Fibroblast of skin of scalp (primary cell): ENCODE data around the gene TCF7L2.

Experiments
- DNase-seq: peaks from one replicate; pipeline ENCODE4 v3.0.0-alpha.2; 2013

TCF7L2 gene

DNA sequence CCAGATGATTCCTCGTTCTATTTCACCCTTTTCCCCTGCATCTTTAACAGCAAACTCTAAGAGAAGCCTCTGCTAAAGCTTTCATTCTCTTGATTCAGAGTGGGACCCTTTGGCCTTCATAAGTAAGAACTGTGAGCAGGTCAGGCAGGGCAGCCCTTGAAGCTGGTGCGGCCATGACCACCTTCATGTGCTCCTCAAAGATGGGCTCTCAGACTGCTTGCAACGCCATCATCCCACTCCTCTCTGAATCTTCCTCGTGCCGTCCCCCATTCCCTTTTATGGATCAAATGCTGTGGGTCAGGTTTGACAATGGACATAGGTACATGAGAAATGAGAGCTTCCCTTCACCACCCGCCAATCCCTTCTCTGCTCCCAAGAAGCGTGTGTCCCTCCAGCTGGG is 207.4 kb downstream of the TCF7L2 start:
- no peak for DNase-seq

DNA sequence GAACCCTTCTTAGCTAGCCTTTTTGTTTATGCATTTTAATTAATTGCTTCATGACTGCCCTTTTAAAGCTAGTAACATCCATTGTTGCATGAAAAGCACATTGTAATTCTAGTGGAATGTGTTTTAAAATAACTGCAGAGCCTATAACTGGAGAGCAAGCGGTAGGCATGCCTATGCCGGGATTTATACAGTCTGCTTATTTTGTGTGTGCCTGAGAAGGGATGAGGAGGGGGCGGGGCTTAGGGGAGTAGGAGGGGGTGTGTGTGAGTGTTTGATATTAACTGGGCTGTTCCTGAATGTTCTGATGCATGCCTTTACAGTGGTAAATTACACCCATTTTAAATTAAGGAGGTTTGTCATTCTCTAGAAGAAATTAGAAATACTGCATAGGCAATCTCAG is 208.1 kb downstream of the TCF7L2 start:
- peak; percentile 62 for DNase-seq

DNA sequence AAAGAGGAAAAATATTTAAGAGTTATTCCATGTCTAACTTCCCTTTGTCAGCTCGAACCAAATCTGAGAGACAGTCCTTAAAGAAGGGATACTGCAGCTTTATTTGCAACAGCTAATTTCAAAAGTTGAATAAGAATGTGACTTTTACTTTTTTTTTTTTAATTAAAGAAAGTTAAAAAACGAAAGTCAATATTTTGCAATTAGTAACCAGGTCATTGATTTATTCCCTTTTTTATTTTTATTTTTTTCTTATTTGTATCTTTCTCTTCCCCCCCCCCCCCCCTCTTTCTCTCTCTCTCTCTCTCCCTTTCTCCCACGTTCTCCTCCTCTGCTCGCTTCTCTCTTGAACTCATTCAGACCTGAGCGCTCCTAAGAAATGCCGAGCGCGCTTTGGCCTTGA is 209.5 kb downstream of the TCF7L2 start:
- DNase-seq: no peak

DNA sequence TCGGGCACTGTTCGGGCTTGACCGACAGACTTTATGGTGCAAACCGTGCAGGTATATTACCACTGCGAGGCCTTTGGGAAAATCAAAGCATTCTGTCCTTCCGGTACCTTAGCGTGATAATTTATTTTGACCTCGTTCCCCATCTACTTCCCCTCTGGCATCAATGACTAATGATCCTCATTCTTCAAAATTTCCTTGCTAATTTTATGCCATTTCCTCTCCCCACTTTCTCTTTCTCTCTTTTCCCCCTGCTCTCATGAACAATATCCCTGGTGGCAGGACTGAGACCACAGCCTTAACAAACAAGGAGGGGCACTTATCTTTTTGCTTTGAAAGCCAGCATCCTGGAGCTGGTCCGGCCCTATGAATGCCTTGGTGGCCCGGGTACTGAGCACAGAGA is 210.6 kb downstream of the TCF7L2 start:
- DNase-seq: no peak

DNA sequence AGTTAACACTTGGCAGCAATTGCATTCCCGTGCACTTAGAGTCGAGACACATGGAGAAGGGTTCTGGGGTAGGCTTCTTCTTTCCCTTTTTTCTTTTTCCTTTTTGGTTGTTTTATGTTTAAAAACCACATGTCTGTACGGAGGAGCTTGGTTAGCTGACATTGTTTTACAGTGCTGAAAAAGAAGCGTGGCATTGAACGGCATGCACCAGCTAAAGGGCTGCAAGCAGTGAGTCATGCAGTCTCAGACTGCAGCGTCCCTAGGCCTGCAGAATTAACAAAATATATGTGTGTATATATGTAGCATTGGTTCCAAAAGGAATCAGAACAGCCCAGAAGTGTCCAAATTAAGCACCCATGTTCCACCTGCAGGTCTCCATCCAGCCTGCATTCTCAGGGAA is 211.0 kb downstream of the TCF7L2 start:
- DNase-seq: peak; percentile 40

DNA sequence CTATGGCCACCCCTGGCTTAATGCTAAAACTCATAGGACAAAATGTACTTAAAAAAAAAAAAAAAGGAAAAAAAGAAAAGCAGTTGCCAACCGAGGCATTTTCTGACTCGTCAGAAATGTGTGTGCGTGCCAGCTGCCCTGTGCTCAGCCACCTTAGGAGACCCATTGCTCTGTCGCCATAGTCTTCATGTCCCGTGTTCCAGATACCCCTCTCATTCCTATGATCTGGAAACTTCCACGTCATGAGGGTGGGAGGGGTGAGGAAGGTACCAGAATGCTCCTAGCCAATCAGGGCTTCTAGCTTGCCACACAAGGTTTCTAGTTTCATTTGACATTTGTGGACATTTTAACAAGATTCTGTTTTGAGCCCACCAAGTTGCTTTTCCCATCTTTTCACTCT is 212.9 kb downstream of the TCF7L2 start:
- DNase-seq: no peak

DNA sequence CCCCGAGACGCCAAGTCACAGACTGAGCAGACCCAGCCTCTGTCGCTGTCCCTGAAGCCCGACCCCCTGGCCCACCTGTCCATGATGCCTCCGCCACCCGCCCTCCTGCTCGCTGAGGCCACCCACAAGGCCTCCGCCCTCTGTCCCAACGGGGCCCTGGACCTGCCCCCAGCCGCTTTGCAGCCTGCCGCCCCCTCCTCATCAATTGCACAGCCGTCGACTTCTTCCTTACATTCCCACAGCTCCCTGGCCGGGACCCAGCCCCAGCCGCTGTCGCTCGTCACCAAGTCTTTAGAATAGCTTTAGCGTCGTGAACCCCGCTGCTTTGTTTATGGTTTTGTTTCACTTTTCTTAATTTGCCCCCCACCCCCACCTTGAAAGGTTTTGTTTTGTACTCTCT is 215.6 kb downstream of the TCF7L2 start:
- no peak for DNase-seq

DNA sequence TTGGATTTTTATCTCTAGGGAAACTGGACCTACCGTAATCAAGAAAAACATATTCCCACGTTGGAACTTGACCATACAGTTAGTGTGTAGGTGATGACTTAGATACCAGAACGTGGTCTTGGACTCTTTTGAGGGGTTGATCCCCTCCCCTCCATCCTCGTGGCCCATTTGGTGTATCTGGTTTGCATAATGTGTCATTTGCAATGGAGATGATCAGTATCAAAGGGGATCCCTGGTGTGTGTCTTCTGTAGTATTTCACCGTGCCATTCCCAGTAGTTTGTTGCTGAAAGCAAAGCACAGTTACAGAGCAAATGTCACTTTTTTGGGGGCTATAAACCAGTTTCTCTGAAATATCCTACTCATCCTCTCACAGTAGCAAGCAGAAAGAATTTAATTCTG is 217.7 kb downstream of the TCF7L2 start:
- DNase-seq: no peak

DNA sequence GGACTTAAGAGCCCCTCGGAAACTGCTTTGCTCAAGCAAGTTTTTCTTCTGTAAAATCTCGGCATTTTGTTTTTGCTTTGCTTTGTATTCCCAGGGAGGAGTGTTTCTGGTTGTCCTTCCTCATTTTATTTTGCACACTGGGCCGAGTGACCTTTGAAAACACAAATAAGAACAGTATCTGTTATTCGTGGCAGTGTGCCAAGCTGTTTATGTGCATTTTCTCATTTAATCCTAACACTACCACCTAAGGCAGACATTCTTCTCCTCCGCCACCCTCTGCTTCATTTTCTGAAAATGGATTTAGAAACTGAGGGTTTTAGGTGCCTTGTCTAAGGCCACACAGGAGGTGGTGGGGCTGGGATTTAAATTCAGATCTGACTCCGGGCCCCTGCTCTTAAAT is 218.5 kb downstream of the TCF7L2 start:
- DNase-seq: no peak

DNA sequence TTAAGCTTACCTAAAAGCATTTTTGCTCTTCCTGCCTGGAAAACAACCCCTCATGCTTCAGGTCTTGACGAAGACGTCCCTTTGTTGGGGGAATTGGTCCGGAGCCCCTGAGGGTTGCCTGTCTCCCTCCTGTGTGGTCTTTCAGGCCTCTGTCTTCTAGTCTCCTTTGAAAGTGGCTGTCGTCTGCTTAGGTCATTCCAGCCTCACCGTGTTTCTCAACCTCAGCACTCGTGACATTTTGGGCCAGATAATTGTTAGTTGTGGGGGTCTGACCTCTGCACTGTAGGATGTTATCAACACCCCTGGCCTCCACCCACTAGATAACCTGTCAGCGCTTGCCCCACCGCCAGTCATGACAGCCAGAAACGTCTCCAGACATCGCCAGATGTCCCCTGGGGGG is 219.1 kb downstream of the TCF7L2 start:
- DNase-seq: no peak

DNA sequence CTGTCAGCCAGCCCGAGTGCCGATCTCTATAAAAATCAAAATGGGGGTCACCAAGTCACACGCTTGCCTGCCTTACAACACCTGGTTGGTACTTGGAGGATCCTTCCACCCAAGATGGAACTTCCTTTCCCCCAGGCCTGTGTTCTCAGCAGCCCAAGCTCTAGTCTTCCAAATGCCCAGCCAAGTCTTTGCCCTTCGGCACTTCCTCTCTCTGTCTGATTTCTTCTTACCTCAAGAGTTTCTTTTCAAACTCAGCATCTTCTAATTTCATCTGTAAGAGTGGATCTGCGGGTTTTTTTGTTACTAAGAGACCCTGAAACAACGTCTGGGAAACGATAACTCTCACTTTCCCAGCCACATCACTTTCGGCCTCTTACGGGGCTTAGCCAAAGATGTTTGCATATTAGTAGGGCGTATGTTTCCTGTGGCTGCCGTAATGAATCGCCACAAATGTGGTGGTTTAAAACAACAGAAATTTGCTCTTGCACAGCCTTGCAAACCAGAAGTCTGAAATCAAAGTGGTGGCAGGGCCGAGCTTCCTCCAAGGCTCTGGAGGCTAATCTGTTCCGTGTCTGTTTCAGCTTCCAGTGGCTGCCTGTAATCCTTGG is 219.9 kb downstream of the TCF7L2 start:
- no peak for DNase-seq

DNA sequence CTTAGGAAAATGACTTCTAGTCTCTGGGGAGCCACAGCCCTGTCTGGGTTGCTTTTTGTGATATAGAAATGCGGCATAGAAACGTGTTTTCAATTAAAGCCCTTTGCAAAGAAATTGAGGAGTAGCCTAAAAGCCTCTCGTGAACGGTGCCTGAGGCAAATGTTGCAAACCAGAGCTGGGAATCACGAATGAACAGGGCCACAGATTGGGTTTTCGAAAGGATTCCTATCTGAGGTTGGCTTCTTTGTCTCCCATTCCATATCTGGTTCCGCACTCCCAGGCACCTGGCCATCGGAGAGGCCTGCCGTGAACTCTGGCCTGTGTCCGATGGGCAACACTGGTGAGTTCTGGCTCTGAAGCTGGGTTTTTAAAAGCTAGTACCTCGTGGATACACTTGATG is 221.6 kb downstream of the TCF7L2 start:
- no peak for DNase-seq

DNA sequence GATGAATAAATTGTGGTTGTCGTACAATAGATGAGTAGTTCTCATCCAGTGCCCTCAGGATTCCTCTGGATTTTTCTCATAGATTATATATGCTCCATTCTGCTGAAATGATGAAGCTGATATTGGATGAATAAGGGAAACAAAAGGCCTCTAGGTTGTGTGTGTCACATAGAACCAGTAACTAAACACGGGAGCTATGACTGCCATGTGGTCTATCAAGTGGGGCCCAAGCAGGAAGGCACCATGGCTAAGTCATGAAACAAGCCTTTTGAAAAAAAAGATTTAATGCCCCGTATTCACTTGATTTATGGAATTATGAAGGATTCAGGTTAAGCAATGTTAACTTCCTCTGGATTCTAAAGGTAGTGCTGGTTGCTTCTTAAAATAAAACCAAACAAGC is 225.1 kb downstream of the TCF7L2 start:
- no peak for DNase-seq

DNA sequence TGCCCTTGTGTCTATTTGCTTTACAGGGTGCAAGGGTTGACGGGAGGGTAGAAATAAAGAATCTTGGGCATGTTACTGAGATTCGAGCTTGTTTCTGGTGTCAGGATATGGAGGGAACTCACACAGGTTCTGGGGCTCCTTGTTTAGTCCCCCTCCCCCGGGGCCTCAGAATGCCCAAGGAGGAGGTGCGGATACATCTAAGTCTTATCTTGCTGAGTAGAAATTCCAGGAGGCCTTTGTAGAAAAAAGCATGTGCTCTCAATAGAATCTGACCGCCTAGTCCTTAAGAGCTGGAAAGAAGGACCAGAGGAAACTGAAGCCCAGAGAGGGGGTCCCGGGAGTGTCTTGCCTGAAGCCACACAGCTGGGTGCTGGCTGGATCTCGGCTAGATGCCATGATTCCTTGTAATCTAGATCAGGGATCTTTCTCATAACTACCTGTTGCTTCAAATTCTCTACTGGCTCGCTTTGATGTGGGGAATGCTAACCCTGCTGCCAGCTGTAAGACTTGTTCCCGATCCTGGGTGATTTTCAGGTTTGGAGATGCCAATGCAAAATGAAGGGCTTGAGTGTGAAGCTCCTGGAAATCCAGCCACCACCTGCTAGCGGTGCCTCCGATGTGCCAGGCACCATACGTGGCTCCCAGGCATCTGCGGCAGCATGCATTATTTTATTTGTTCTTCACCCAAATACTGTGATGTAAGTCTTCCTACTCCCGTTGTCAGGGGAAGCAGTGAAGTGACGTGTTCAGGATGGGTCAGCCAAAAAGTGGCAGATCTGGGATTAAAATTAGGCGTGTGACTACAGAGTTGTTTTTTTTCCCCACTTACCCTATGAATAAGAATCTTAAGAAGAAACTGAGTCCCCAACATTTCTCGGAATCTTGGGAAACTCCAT is 226.0 kb downstream of the TCF7L2 start:
- no peak for DNase-seq

DNA sequence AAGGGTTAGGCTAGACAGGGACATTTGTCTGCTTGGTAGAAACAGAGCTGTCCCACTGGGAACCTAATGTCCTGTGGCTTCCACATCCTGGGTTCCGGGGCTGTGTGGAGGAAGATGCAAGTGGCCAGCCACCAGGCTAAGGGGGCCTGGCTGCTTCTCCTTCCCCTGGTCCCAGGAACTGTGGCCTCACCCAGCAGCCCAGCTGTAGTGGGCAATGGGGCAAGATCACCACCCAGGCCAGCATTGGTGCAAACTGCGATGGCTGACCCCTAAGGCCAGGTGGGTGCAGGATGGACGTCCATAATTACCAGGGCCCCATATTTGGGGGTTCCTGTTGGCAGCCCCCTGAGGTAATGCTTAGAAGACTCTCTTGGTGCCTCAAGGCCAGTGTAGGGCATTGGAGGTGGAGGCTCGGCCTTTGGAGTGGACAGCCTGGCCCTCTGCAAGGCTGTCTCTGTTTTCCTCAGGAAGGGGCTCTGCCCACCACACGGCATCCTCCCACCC is 226.7 kb downstream of the TCF7L2 start:
- no peak for DNase-seq

DNA sequence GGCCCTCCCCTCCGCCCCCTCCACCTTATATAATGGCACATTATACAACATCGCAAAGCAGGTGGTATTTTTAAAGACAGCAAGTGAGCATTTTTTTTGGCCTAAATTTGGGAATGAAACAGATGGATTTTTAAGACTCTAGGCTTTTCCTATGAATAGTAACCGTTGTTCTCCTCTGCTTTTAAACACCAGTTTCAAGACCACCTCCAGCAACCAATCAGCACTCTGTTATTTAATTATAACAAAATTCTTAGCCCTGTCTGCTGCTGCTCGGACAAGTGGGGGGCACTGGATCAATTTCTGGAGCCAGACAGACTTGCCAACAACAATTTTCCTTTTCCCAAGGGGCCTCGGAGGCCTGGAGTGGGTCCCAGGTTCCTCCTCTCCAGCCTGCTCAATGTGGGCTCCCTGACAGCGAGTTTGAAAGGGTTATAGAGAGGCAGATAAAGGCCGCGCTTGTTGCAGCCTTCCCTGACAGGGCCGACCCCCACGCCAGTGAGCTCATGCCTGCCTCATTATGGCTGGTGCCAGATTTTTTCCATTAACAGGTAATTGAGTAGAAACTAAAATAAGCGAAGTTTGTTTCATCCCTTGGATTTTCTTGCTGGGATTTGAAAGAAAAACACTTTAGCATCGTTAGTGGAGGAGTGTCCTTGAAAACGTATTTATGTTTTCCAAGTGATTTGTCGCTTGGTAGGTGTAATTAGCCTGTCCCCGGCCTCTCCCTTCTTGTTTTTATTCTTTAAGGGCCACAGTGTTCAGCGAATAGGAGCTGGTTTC is 227.3 kb downstream of the TCF7L2 start:
- DNase-seq: no peak

DNA sequence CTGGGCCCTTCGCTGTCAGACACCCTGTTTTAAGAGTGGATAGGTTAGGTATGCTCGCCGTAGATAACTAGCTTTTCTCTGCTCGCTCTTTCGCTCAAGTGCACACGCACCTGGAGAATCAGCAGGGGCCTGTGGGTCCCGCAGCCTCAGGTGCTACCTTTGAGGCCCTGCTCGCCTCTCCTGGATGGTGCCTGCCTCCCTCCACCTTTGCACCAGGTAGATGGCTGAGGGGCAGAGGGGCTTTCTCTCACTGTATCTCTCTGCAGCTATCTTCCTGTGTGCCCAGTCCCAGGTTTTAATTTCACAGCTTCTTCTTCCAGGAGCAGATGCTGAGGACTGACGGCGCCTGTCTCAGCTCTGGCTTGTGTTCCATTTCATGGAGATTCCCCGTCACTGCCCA is 227.9 kb downstream of the TCF7L2 start:
- no peak for DNase-seq

DNA sequence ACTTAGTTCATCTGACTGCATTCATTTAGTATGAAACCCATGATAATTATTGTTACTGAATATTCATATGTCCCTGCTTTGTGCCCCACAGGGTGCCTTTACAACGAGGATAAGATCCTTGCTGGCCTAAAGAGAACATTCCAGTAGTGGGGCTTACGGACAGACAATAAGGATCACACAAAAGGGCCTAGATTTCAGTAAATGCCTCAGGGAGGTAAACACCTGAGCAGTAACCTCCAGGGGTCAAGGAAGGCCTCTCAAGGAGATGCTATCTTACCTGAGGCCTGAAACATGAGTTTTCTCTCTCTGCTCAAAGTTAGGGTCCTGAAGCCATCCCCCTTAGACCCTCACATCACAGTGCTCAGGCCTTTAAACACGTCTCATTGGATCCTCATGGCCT is 228.7 kb downstream of the TCF7L2 start:
- no peak for DNase-seq

DNA sequence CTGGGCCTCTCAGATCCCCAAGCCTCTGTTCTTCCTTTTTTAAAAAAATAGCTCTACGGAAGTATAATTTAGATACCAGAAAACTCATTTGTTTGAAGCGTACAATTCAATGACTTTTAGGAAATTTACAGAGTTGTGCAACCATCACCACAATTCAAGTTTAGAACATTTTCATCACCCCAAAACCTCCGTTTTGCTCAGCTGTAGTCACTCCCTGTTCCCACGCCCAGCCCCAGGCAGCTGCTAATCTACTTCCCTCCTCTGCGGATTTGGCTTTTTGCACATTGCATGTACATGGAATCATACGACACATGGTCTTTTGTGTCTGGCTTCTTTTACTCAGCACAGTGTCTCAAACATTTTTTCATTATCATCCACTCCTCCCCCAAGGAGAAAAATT is 229.2 kb downstream of the TCF7L2 start:
- peak; percentile 27 for DNase-seq

DNA sequence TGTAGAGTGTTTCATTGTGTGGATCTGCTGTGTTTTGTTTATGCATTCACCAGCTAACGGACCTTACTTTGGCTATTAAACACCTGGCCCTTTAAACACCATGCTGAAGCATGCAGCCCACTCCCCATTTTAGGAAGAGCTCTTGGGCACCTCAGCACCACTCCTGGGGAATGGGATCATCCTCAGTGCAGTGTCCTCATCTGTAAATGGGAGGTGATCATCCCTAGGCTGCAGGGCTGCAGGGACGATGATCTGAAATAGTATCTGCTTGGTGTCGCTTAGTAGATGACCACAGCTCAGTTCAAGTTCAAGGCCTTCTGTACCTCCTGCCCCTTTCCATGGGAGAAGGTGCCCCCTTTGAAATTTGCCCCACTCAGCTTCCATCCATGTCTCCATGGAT is 229.9 kb downstream of the TCF7L2 start:
- no peak for DNase-seq

DNA sequence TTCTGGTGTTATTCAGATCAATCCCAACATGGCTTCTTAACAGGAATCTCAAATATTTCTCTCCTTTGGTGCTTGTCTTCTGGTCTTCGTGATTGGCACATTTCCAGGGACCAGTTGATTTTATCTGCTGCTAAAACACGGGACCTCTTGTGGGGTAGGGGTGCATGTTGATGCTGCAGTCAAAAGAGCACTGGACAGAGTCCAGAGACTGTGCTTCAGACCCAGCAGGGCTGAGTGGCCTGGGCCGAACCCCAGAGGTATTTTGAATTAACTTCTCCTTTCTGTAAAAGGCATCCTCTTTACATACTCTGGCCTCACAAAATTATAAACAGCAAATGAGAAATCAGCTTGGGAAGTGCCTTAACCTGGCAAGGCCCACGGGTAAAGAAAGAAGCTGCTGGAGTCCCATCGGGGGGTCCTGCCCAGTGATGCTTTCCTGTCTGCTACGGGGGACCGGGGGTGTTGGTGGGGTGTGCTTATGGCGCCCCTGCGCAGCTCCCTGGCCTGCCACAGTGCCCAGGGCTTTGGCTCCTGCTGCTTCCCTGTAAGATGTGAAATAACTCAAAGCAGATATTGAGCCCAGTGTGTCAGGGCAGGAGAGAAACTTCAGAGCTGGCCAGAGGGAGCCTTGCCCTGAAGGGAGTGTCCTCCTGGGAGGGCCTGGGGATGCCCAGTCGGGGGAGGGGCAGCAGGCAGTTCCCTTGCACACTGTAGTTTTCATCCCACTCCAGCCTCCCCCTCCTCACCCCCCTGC is 230.5 kb downstream of the TCF7L2 start:
- DNase-seq: peak; percentile 48

DNA sequence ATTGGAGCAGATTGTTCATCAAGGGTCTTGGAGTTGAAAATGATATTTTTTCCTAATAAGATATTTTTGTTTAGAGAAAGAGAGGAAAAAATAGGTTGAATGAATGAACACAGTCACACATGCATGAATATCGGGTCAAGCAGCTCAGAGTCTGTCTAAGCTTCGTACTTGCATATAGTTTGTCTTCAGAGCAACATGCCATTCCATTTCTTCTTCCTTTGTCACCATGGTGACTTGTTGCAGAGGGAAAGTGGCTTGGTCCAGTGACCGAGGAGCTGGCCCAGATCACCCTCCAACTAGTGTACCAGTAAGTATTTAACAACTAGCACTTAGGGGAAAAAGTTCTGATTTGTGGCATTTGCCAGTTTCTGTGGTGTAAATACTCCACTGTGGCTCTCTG is 232.1 kb downstream of the TCF7L2 start:
- no peak for DNase-seq

DNA sequence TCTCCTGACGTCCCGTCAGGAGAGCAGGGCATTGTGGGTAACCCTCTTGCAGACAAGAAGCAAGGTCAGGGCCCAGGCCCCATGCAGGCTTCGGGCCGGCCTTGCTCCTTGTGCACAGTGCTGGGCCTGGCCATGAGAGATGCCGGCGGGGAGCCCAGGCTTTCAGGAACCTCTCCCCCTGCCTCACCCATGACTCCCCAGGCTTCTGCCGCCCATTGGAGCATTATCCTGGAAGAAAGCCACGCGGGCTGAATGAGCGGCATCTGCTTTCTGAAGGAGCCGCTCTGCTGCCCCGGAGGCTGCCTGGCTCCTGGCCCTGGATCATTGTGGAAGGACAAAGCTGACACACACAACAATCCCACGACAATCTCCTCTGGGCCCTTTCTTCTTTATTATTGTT is 233.5 kb downstream of the TCF7L2 start:
- DNase-seq: no peak
